Mononuclear cell (primary cell): ENCODE data around the gene RAB36. TPM values are rescaled to one million over a fixed set of nuclear protein-coding genes. Genes with fewer than 3 reads are reported as not detected.

Source experiments
- H3K27me3 ChIP-seq: 2 replicates; pipeline ENCODE4 v1.6.0; 2011; ENCODE audit warnings: low read length, control low read depth; ENCODE audit not compliant: insufficient read depth
- H3K4me1 ChIP-seq: 2 replicates; pipeline ENCODE4 v1.5.1; 2011; ENCODE audit warnings: mild to moderate bottlenecking, low read length, control low read depth; ENCODE audit not compliant: insufficient read depth
- H3K4me3 ChIP-seq: 2 replicates; pipeline ENCODE4 v1.5.1; 2011; ENCODE audit warnings: mild to moderate bottlenecking, low read length, moderate library complexity
- H3K9me3 ChIP-seq: 2 replicates; pipeline ENCODE4 v1.5.1; 2011; ENCODE audit warnings: low read depth, mild to moderate bottlenecking, control low read depth, low read length
- total RNA-seq: library from RNA; depleted of rRNA; stranded (reverse); fragments of >200 nt; gene quantifications from one replicate; pipeline ENCODE4 v1.2.3, GENCODE V29; 2012

RAB36 gene
- not detected for total RNA-seq

GRCh38 chr22:23144932-23145877 is at the start of gene RAB36:
RAB36 (plus strand) TSS chr22:23145477; CDS start chr22:23146617, 1,140 bp downstream.
- Histone ChIP-seq H3K27me3 (no peaks in the 10 kb centered on the region), H3K4me1 (peaks cover 52% of the 10 kb centered on the region), H3K9me3 (no peaks in the 10 kb centered on the region), H3K4me3 (peak within 1 kb of the TSS; percentile 18)

GRCh38 chr22:23095733-23096342 is 49.4 kb upstream of the RAB36 start:
- Histone ChIP-seq H3K9me3 (no peaks in the 10 kb centered on the region), H3K4me3 (no peak overlapping the region), H3K4me1 (no peaks in the 10 kb centered on the region), H3K27me3 (no peaks in the 10 kb centered on the region)

GRCh38 chr22:23097412-23098229 is 47.7 kb upstream of the RAB36 start:
- Histone ChIP-seq H3K4me3 (no peak overlapping the region), H3K27me3 (no peaks in the 10 kb centered on the region), H3K4me1 (no peaks in the 10 kb centered on the region), H3K9me3 (no peaks in the 10 kb centered on the region)

- Histone ChIP-seq H3K9me3 (no peaks in the 10 kb centered on the region), H3K27me3 (no peaks in the 10 kb centered on the region), H3K4me3 (no peak overlapping the region), H3K4me1 (no peaks in the 10 kb centered on the region)
Observed at GRCh38 chr22:23098230-23098705, 47.0 kb upstream of the RAB36 start.

- no peak overlapping the region for H3K4me3 ChIP-seq
- H3K27me3 ChIP-seq = no peaks in the 10 kb centered on the region
- no peaks in the 10 kb centered on the region for H3K4me1 ChIP-seq
- H3K9me3 ChIP-seq = no peaks in the 10 kb centered on the region
Observed at GRCh38 chr22:23098718-23099530, 46.4 kb upstream of the RAB36 start.

DNA sequence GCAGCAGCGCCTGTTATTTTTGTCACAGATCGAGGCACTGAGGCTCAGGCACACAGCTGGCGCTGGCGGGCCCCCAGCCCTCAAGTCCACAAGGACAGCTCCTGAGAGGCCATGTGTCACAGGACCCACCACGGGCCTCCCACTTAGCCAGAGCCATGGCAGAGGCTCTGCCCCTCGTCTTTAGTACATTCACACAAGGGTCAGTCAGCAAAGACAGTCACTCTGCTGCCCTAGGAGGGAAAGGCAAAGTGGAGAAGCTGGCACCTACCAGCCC is 45.8 kb upstream of the RAB36 start:
- Histone ChIP-seq H3K4me1 (no peaks in the 10 kb centered on the region), H3K9me3 (no peaks in the 10 kb centered on the region), H3K4me3 (no peak overlapping the region), H3K27me3 (no peaks in the 10 kb centered on the region)

DNA sequence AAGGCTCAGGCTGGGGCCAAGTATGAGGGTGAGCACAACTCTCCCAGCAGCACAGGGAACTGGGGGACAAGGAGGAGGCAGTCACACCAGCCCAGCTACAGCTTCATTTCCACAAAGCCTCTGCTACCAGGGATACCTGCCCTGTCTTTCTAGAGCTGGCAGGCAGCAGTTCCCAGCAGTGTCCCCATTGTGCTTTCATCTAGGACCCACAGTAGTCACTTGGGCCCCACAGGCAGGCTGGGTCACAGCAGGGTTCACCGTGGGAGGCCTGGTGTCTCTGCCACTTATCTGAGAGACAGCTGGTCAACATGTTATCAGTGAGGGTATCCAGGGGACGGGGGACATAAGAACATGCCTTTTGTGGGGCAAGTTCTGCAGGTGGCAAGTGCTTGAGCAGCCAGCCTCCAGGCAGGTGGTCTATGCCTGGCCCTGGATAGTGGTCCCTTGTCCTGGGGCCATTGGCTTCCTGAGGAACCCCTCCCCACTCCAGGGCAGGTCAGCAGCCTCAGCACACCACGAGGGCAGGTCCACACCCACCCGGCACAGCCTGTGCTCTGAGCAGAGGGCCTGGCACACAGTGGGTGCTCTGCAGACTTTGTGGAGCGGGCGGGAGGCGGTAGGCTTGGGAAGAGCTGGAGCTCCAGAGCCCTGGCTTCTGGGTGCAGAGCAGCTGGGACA is 45.0 kb upstream of the RAB36 start:
- no peaks in the 10 kb centered on the region for H3K4me1 ChIP-seq
- H3K4me3 ChIP-seq = no peak overlapping the region
- no peaks in the 10 kb centered on the region for H3K9me3 ChIP-seq
- H3K27me3 ChIP-seq = no peaks in the 10 kb centered on the region

DNA sequence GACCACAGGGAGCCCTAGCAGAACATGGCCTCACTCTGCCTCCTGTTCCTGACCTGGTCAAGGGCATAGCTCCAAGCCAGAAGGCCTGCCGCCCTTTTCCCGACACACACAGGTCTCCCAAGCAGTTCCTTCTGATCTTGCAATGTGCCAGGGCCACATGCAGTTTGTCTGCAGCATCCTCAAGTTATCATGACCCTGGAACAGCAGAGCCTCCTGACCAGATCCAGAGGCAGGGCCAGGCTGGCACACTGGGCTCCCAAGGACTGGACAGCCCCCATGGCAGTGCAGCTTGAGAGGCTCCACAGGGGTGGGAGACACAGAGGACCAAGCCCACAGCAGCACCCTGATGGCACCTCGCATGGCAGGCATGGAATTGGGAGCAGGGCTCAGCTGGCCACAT is 43.8 kb upstream of the RAB36 start:
- no peaks in the 10 kb centered on the region for H3K4me1 ChIP-seq
- H3K9me3 ChIP-seq = no peaks in the 10 kb centered on the region
- no peak overlapping the region for H3K4me3 ChIP-seq

GRCh38 chr22:23102002-23102655 is 43.1 kb upstream of the RAB36 start:
- Histone ChIP-seq H3K9me3 (no peaks in the 10 kb centered on the region), H3K27me3 (no peaks in the 10 kb centered on the region), H3K4me1 (no peaks in the 10 kb centered on the region), H3K4me3 (no peak overlapping the region)

More for the DNA sequence above, 43.8 kb upstream of the RAB36 start:
- no peaks in the 10 kb centered on the region for H3K27me3 ChIP-seq

GRCh38 chr22:23102776-23103175 is 42.5 kb upstream of the RAB36 start:
- Histone ChIP-seq H3K4me3 (no peak overlapping the region), H3K27me3 (no peaks in the 10 kb centered on the region), H3K4me1 (no peaks in the 10 kb centered on the region), H3K9me3 (no peaks in the 10 kb centered on the region)

DNA sequence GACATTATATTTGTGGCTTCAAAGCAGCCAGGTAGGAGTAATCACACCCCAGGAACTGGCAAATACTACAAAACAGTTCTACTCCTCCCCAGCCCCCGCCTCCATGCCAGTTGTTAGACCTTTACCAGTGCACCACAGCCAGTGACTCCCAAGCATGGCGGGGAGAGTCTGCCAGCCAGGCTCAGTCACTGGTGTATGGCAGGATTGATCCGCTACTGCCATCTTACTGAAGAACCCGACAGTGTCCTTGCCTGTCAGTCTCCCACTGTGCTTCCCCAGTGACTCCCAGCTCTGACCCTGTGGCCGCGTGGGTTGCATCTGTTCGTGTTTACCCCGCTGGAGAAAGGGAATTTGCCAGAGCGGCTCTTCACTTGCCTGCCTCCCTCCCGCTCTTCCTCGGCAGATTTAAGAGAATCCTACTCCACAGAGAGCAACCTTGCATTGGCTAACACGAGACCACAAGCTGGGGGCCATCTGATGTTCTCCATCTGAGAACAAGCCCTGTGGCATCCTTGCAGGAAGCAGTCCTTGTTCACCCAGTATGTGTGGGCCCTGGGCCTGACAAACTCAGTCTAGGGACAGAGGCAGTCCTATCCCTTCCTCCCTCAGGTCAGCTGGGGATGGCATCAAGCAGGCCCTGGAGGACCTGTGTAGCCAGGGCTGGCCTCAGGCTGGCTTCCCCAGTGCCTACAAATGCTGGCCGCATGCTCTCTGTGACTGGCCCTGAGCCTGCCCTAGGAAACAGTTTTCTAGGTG is 41.9 kb upstream of the RAB36 start:
- no peaks in the 10 kb centered on the region for H3K27me3 ChIP-seq
- no peaks in the 10 kb centered on the region for H3K9me3 ChIP-seq

DNA sequence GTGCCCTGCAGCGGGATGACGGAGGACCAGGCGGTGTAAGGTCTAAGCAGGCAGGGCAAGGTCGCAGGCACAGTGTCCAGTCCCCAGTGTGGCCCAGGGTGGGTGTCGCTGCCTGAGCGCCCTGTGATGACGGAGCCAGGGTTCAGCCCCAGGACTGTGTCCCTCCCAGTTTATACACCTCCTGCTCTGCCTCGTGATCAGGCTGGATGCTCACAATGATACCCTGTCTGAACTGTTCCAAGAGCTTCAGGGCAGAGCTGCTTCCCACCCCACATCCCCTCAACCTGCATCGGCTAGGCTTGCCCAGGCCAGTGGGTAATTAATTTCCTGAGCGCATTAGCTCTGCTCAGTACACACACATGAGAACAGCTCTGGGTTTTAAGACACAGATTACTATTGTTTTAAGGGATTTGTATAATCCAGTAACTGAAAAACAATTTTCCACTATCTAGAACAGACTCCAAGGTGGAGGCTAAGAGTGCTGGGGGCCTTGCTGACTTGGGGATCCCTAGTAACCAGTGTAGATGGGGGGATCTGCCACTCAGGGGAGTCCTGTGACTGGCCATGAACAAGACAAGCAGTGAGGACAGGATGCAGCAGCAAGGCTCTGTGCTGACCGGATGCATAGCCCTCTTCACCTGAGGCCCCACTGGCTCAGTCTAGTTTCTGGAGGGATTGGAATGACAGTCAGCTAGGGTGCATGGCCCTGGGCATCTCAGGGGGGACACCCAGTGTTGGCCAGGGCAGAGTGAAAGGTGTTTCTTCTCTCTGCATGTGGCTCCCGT is 40.9 kb upstream of the RAB36 start:
- no peaks in the 10 kb centered on the region for H3K27me3 ChIP-seq
- H3K4me1 ChIP-seq = no peaks in the 10 kb centered on the region
- no peak overlapping the region for H3K4me3 ChIP-seq
- no peaks in the 10 kb centered on the region for H3K9me3 ChIP-seq

More for the DNA sequence above, 41.9 kb upstream of the RAB36 start:
- Histone ChIP-seq H3K4me1 (no peaks in the 10 kb centered on the region), H3K4me3 (no peak overlapping the region)
